ENCODE data around the gene UGT1A7.

- TF ChIP-seq CTCF (IDR thresholded peaks at IDR 0.05) (no peak), POLR2A (IDR thresholded peaks at IDR 0.05) (no peak)
Observed at GRCh38 chr2:233818639-233819621, 137.2 kb downstream of the UGT1A7 start.

Data from right lobe of liver (tissue), 4 donors.